GM18870 (cell line): ENCODE data around the gene CCNK.

Experiments
- ATAC-seq: cut with Tn5 transposase; IDR thresholded peaks from one replicate; pipeline ENCODE4 v1.9.1; 2021; ENCODE audit warnings: moderate library complexity; ENCODE audit not compliant: unreplicated experiment

The CCNK gene

GRCh38 chr14:99549684-99550083, 68.5 kb downstream of the CCNK start:
- no peak for ATAC-seq

GRCh38 chr14:99550387-99550992, 69.3 kb downstream of the CCNK start:
- no peak for ATAC-seq

GRCh38 chr14:99551034-99551922, 70.1 kb downstream of the CCNK start:
- ATAC-seq = no peak

- no peak for ATAC-seq
Measured at GRCh38 chr14:99552021-99552553, 70.9 kb downstream of the CCNK start.

GRCh38 chr14:99552572-99553216, 71.5 kb downstream of the CCNK start:
- no peak for ATAC-seq

- ATAC-seq = no peak
Measured at GRCh38 chr14:99554184-99554583, 73.0 kb downstream of the CCNK start.

- ATAC-seq = no peak
Measured at GRCh38 chr14:99554757-99555531, 73.7 kb downstream of the CCNK start.

GRCh38 chr14:99556134-99556791, 75.1 kb downstream of the CCNK start:
- no peak for ATAC-seq

GRCh38 chr14:99559286-99559990, 78.2 kb downstream of the CCNK start:
- no peak for ATAC-seq

- ATAC-seq = no peak
Measured at GRCh38 chr14:99560403-99560802, 79.2 kb downstream of the CCNK start.

- no peak for ATAC-seq
Measured at GRCh38 chr14:99560922-99561683, 79.9 kb downstream of the CCNK start.

- ATAC-seq = no peak
Measured at GRCh38 chr14:99561864-99562263, 80.7 kb downstream of the CCNK start.
